PFSK-1 (cell line): ENCODE data around the gene STK40.

Experiments used
- POLR2AphosphoS5 ChIP-seq: IDR thresholded peaks from 2 replicates; pipeline ENCODE4 v1.6.1; 2012; ENCODE audit warnings: low read depth, mild to moderate bottlenecking, control low read depth, low read length, moderate library complexity
- TF ChIP-seq, protein P1 (sequence below), 2 experiments: IDR thresholded peaks; 2 replicates each; pipeline versions ENCODE4 v1.6.1 to v1.8.0; 2011 to 2012; ENCODE audit warnings: low read depth in 2 of 2, low read length in 2 of 2, control low read depth in 1 of 2, inconsistent platforms in 1 of 2, mild to moderate bottlenecking in 1 of 2, moderate library complexity in 1 of 2; ENCODE audit not compliant: insufficient read depth in 1 of 2

DNA sequence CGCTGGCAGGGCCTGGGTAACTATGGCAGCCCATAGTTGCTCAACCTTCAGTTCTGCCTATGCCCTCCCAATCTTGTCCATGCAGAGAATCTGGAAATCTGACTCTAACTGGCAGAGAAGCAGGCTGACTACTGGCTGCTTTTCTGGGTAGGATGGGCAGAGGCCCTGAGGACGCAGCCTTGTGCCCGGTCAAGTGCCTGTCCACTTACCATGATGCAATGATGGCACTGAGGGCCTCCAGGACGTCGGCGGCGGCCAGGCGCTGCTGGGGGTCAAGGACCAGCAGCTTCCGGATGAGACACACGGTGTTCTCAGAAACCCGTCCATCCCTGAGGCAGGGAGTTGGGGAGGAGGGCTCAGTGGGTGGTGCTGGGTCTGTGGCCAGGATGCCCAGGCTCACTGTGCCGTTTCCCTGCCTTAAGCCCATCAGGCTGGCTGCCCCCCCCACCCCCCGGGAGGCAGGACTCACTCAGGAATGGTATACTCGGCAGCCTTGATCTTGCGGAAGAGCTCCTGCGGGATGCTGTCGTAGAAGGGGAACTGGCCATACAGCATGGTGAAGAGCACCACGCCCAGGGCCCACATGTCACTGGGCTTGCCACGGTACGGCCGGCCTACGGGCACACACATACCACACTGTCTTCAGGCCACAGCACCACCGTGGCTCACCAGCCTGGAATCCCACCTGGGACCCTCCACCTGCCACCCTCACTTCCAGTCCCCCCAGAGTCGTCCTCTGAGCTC lies 41.9 kb downstream of the STK40 start:
- TF ChIP-seq, protein P1, sequence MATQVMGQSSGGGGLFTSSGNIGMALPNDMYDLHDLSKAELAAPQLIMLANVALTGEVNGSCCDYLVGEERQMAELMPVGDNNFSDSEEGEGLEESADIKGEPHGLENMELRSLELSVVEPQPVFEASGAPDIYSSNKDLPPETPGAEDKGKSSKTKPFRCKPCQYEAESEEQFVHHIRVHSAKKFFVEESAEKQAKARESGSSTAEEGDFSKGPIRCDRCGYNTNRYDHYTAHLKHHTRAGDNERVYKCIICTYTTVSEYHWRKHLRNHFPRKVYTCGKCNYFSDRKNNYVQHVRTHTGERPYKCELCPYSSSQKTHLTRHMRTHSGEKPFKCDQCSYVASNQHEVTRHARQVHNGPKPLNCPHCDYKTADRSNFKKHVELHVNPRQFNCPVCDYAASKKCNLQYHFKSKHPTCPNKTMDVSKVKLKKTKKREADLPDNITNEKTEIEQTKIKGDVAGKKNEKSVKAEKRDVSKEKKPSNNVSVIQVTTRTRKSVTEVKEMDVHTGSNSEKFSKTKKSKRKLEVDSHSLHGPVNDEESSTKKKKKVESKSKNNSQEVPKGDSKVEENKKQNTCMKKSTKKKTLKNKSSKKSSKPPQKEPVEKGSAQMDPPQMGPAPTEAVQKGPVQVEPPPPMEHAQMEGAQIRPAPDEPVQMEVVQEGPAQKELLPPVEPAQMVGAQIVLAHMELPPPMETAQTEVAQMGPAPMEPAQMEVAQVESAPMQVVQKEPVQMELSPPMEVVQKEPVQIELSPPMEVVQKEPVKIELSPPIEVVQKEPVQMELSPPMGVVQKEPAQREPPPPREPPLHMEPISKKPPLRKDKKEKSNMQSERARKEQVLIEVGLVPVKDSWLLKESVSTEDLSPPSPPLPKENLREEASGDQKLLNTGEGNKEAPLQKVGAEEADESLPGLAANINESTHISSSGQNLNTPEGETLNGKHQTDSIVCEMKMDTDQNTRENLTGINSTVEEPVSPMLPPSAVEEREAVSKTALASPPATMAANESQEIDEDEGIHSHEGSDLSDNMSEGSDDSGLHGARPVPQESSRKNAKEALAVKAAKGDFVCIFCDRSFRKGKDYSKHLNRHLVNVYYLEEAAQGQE (IDR thresholded peaks at IDR 0.05; ENCODE audit: insufficient read depth in 1 of 2, low read depth in 2 of 2, low read length in 2 of 2): no peak
- TF ChIP-seq POLR2AphosphoS5: no peak
